NCI-H1436 treated with DMSO at 0.1 percent for 48 hours (cell line): ENCODE measurements around the gene TMEM11.
"Not testable (repeated sequence)": the region's sequence is repeated elsewhere in the genome, so short reads cannot be mapped to it uniquely, and the experiment has no call there.

ENCODE experiments used
- DNase-seq: peaks from one replicate; lab custom pipeline; 2025; lab: John Stamatoyannopoulos, UW

The TMEM11 gene

GRCh38 chr17:21211825-21212479 lies 2.0 kb downstream of the TMEM11 start:
- DNase-seq = no peak

GRCh38 chr17:21210411-21211076 lies 3.4 kb downstream of the TMEM11 start:
- no peak for DNase-seq

GRCh38 chr17:21209511-21210175 lies 4.3 kb downstream of the TMEM11 start:
- DNase-seq = no peak

- DNase-seq = no peak
These were observed 5.6 kb downstream of the TMEM11 start for GRCh38 chr17:21208352-21208751.

GRCh38 chr17:21204935-21205334 lies 9.0 kb downstream of the TMEM11 start:
- no peak for DNase-seq

- no peak for DNase-seq
These were observed 11.4 kb downstream of the TMEM11 start for GRCh38 chr17:21202512-21202911.

- DNase-seq = no peak
These were observed 12.1 kb downstream of the TMEM11 start for GRCh38 chr17:21201874-21202273.

- DNase-seq = no peak
These were observed 12.7 kb downstream of the TMEM11 start for GRCh38 chr17:21201298-21201595.

- DNase-seq = no peak
These were observed 13.2 kb downstream of the TMEM11 start for GRCh38 chr17:21200590-21201297.

GRCh38 chr17:21199856-21200255 lies 14.1 kb downstream of the TMEM11 start:
- no peak for DNase-seq

GRCh38 chr17:21199311-21199710 lies 14.7 kb downstream of the TMEM11 start:
- no peak for DNase-seq

- DNase-seq = no peak
These were observed 15.6 kb downstream of the TMEM11 start for GRCh38 chr17:21198411-21198810.

GRCh38 chr17:21196126-21196525 lies 17.8 kb downstream of the TMEM11 start:
- no peak for DNase-seq

GRCh38 chr17:21194703-21195102 lies 19.3 kb downstream of the TMEM11 start:
- no peak for DNase-seq

GRCh38 chr17:21194226-21194625 lies 19.7 kb downstream of the TMEM11 start:
- no peak for DNase-seq

- DNase-seq = no peak
These were observed 20.9 kb downstream of the TMEM11 start for GRCh38 chr17:21193031-21193430.

GRCh38 chr17:21192414-21192813 lies 21.5 kb downstream of the TMEM11 start:
- DNase-seq = not testable (repeated sequence)

- no peak for DNase-seq
These were observed 22.3 kb downstream of the TMEM11 start for GRCh38 chr17:21191698-21192097.

- DNase-seq = no peak
These were observed 23.9 kb downstream of the TMEM11 start for GRCh38 chr17:21190078-21190477.

- no peak for DNase-seq
These were observed 24.6 kb downstream of the TMEM11 start for GRCh38 chr17:21189361-21189760.

- DNase-seq = no peak
These were observed 27.4 kb downstream of the TMEM11 start for GRCh38 chr17:21186399-21187187.

- no peak for DNase-seq
These were observed 28.9 kb downstream of the TMEM11 start for GRCh38 chr17:21185061-21185460.
